ENCODE results near the gene TSC22D1. TPM values are rescaled to one million over a fixed set of nuclear protein-coding genes. Genes with fewer than 3 reads are reported as not detected.
"Not testable (repeated sequence)": the region's sequence is repeated elsewhere in the genome, so short reads cannot be mapped to it uniquely, and the experiment has no call there.

The TSC22D1 gene
- 73.5 TPM for polyA plus RNA-seq (ENCODE audit: insufficient read length)

DNA sequence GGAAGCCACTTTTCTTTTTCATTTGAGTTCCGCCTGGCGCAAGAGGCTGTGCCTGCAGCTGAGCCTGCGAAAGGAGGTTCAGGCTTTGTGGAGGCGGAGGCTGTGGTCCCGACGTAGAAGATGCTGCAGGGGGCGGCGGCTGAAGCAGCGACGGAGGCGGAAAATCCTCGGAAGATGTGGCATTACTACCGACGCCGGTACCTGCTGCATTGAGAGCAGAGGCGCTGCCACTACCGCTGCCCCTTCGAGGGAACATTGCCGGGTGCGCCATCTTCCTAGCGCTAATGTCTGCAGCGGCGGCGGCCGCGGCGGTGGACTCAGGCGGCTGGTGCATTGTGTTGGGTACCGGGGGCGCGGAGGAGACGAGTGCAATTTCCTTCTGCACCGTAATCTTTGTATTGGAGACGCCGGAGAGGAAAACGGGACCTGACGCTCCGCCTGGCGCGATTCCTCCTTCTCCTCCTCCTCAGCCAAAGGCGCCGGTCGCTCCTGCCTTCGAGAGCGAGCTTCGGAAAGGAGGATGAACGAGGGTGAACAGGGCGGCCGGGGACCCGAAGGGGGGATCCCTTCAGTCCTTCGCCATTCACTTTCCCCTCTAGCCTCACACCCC is at the start of gene TSC22D1:
Gene TSC22D1 (minus strand): TSS at position 590 of the 610 bp plus-strand sequence. CDS start 256 bp downstream, at position 334.
- DNase-seq (ENCODE audit: low read depth): no peak

DNA sequence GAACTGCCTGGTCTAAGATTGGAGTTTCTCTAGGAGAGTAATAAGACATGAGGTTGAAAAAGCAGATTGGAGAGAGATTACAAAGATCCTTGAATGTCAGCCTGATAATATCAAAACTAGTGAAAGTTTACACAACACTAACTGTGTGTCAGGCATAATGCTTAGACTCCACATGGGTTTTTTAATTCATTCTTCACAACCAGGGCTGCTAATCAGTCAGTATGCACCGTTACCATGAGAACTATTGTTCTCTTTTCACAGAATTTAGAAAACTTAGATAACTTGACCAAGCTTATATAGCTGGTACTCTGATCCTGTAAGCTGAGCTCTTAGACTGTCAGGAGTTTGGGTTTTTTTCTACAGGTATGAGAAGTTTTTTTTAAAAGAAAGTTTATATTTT is 46.6 kb upstream of the TSC22D1 start:
- DNase-seq (ENCODE audit: low read depth): no peak

DNA sequence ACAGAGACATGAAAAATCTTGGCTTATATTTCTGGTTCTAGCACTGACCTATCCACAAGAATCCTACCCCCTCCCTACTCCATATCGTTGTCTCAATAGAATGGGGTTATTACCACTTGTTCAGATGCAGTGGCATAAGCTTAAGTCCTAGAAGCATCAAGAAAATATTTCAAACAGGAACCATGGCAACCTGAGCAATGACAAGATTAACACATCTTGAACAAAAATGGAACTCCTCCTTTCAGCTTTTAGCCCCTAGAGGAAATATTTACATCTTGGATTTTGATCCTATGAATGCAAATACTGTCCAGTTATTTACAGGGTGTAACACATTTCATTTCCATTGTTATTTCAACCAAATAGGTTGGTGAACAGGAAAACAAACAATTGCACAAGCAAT is 46.1 kb upstream of the TSC22D1 start:
- no peak for DNase-seq (ENCODE audit: low read depth)

DNA sequence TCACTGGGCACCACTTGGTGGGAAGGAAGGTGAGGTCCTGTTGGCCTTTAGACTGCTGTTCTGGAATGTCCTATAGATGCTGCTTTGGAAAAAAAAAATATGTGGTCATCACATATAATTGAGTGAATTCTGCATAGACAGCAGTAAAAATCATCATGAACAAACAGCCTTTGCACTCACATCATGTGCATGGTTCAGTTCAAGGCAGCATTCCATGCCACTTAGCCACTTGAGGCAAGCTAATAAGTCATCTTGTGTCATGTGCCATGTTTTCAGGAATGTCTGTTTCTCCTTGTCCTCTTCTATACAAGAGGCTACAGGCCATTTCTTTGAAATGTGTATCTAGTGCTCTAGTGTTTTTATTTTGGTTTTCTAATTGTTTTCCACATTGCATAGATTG is 43.9 kb upstream of the TSC22D1 start:
- DNase-seq (ENCODE audit: low read depth): no peak

DNA sequence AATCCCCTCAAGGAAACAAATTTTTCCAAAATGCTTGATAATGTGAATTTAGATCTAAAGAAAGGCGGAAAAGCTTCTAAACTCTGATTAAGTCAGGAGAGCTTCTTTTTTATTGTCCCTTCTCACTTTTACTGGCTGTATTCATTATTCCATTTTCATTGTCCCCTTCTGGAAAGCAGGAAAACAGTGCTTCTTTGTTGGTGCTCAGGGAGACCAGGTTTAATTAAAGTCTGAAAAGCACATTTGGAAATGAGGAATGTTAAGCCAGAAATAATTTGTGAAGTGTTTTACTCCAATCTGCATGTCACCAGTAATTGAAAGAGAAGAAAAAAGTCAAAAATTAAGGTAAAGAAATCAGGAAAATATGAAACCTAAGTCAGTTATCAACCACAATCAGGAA is 43.5 kb upstream of the TSC22D1 start:
- no peak for DNase-seq (ENCODE audit: low read depth)

DNA sequence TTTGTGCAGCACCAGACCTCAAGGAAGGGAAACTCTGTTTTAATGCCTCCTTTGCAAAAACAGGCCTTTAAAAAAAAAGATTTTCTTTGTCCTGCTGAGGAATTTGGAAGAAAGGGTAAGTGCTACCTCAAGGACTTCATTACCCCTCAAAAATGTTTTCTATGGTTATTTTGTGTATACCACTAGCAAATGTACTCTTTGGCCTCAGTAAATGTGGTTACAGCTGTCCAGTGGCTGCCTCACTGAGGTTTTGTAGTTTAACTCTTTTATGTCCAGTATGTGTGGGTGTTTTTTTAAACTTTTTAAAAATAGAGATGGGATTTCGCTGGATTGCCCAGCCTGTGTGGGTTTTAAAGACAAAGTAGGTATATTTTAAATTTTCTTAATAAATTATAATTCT is 42.2 kb upstream of the TSC22D1 start:
- DNase-seq (ENCODE audit: low read depth): no peak

DNA sequence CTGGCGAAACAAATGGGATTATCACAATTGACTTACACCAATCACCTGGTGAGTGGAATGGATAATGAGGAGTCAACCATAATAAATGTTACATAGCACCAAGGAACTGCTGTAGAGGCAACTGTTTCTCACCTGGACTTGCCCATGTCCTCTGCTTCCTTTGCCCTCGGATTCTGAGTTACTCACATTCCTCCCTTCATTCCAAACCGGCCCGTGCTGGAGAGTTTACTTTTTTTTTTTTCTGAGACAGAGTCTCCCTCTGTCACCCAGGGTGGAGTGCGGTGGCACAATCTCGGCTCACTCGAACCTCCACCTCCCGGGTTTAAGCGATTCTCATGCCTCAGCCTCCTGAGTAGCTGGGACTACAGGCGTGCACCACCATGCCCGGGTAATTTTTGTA is 41.5 kb upstream of the TSC22D1 start:
- no peak for DNase-seq (ENCODE audit: low read depth)

DNA sequence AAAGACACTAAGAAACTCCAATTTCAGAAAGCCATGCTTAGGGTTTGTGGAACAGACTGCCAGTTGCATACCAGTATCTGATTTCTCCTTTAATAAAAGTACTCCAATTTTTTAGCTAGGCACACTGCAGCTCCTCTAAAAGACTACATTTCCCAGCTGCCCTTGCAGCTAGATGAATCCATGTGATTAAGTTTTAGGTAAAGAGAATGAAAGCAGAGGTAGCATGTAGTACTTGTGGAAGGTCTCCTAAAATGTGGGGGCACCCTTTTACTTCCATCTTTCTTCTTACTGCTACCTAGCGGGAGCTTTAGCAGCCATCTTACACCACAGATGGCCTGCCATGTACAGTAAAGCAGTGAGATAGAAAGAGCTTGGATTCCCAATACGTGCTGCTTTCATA is 33.0 kb upstream of the TSC22D1 start:
- no peak for DNase-seq (ENCODE audit: low read depth)

DNA sequence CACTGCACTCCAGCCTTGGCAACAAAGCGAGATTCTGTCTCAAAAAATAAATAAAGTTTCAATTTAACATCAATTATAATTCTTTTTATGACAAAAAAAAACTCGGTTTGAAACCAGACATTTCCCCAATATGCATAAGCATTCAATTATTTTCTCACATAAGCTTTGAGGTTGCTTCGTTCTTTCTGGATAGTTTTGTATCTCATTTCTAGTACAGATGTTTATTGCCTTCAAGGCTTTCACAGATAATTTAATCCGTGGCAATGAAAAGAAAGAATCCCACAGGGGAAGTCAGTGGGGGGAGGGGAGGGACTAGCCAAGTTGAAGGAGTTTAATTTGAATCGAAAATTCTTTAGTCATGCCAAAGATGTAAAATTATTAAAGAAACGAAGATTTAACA is 29.6 kb upstream of the TSC22D1 start:
- no peak for DNase-seq (ENCODE audit: low read depth)

DNA sequence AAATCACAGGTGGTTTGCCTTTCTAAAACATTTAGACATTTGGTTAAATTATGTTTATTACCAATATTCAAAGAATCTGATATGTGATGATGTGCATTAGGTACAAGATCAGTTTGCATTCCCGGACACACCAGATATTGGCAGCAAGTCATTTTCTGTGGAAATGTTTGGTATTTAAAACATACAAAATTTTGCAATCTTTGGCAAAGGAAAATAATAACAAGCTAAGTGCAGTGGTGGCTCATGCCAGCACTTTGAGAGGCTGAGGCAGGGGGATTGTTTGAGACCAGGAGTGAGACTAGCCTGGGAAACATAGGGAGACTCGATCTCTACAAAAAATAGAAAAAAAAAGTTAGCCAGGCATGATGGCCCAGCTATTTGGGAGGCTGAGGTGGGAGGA is 29.1 kb upstream of the TSC22D1 start:
- no peak for DNase-seq (ENCODE audit: low read depth)

DNA sequence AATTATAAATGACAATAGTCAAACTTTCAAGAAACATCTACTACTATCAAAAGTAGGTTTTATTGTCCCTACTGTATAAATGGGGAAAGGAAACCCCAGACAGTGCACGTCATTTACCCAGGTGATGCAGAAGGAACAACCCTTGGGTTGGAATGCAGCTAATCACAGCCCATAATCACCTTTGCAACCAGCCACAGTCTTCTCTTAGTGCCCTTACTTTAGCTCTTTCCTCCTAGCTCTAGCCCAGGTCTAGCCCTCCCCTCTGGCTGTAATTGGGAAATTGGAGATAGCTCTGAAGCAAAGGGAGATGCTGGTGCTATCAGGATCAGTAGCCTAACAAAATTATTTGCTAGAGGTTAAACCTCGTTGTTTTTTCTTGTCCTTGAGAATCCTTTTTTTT is 25.5 kb upstream of the TSC22D1 start:
- no peak for DNase-seq (ENCODE audit: low read depth)

DNA sequence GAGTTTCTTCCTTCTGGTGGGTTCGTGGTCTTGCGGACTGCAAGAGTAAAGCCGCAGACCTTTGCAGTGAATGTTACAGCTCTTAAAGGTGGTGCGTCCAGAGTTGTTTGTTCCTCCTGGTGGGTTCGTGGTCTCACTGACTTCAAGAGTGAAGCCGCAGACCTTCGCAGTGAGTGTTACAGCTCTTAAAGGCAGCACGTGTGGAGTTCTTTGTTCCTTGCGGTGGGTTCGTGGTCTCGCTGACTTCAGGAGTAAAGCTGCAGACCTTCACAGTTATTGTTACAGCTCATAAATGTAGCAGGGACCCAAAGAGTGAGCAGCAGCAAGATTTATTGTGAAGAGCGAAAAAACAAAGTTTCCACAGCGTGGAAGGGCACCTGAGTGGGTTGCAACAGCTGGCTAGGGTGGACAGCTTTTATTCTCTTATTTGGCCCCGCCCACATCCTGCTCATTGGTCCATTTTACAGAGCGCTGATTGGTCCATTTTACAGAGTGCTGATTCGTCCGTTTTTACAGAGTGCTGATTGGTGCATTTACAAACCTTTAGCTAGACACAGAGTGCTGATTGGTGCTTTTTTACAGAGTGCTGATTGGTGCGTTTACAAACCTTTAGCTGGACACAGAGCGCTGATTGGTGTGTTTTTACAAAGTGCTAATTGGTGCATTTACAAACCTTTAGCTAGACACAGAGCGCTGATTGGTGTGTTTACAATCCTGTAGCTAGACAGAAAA is 17.9 kb upstream of the TSC22D1 start:
- DNase-seq (ENCODE audit: low read depth): not testable (repeated sequence)

DNA sequence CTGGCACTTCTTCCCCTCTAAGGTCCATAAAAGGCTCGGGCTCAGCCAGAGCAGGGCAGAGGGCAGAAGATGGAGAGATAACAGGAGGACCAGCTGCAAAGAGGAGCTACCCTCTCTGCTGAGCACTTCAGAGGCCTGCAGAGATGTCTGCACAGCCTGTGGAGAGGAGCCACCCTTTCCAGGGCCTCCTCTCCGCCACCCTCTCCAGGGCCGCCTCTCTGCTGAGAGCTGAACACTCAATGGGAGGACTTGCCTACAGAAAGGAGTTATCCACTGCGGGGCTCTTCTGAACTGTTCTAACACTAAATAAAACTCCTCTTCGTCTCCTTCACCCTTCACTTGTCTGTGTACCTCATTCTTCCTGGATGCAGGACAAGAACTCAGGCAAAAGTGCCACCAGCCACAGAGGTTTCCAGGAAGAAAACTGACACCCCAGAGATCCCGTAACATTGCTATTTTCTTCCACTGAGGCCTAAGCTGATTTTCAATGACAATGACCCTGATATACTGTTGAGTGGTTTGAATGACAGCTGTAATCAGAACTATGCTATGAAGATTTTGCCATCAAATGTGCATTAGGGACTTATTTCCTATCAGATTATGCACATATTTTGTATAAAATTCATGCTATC is 16.2 kb upstream of the TSC22D1 start:
- no peak for DNase-seq (ENCODE audit: low read depth)

DNA sequence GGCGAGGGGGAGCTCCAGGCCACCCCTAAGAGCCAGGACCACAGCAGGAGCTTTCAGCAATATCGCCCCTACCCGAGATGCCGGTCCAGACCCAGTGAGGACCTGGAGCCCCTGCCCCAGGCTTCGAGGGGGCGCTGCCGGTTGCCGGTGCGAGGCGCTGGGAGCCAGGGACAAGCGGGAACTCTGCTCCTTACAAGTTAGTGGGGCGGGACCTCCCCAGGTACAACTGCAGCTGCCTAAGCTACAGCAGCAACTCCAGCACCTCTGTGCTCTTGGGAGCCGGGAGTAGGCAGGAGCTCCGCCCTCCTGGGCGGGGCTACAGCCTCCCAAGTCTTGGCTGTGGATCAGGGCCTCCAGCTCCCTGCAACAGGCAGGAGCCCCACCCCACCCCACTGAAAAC is 15.2 kb upstream of the TSC22D1 start:
- no peak for DNase-seq (ENCODE audit: low read depth)

DNA sequence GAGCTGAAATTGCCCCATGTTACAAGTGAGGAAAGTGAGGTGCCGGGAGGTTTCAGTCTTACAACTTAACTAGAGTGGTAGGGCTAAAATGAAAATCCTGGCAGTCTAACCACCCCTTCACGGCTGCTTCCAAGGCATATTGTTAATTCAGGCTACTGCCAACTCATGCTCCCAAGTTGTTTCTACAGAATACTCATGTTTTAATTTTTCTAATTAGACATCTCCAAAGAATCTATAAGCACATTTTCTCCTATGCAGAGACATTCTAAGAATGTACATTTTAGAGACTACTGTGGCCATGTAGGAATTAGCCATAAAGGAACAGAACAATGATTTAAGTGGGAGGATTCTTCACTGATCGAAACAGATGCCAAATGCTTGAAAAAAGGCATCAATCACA is 7.0 kb upstream of the TSC22D1 start:
- DNase-seq (ENCODE audit: low read depth): no peak

DNA sequence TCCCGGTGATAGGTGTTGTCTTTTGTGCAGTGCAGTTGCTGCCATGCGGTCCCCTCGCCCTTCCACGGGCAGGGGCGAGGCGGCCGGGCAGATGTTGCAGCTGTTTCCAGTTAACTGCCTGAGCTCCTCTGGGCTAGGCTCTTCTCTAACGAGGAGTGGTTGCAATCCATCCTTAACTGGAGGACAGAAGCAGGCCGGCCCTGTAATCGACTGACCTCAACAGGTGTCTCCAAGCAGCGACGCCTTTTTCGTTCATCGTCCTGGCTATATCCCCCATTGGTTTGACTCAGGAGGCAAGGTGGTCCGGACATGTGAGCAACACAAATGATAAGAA is 1.9 kb upstream of the TSC22D1 start:
- DNase-seq (ENCODE audit: low read depth): no peak

DNA sequence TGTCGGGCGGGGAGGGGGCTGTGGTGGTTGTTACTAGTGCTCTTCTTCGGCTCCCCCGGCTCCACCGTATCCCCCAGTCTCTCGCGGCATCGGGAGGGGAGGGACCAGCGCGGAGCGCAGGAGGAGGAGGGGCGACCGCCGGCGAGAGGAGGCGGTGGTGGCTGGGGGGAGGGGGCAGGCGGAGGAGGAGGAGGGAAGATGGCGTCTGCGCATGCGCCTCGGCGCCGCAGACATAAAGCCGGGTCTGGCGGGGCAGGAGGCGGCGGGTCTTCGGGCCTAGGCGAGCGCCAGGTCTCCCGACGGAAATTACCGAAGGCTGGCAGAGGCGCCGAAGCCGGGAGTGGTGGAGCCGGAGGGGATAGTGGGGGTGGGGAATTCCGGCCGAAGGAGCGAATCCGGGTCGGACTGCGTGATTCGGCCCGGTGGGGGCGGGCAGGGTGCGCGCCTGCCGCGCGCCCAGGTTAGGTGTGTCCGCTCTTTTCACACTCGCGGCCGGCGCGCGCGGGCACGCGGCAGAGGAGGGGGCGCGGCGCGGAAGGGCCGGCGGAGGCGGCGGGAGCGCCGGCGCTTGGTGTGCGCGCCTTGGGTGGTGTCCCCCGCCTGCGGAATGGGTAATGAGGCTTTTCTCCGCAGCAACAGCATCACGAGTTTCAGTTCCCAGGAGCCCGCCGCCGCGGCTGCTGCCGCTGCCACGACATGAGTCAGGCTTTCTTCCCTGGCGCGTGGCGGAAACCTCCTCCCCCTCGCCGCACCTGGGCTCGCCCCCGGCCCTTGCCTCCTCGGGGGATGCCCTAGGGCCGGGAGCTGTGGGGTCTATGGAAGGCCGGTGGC is 1.3 kb upstream of the TSC22D1 start:
- DNase-seq (ENCODE audit: low read depth): peak; percentile 90

DNA sequence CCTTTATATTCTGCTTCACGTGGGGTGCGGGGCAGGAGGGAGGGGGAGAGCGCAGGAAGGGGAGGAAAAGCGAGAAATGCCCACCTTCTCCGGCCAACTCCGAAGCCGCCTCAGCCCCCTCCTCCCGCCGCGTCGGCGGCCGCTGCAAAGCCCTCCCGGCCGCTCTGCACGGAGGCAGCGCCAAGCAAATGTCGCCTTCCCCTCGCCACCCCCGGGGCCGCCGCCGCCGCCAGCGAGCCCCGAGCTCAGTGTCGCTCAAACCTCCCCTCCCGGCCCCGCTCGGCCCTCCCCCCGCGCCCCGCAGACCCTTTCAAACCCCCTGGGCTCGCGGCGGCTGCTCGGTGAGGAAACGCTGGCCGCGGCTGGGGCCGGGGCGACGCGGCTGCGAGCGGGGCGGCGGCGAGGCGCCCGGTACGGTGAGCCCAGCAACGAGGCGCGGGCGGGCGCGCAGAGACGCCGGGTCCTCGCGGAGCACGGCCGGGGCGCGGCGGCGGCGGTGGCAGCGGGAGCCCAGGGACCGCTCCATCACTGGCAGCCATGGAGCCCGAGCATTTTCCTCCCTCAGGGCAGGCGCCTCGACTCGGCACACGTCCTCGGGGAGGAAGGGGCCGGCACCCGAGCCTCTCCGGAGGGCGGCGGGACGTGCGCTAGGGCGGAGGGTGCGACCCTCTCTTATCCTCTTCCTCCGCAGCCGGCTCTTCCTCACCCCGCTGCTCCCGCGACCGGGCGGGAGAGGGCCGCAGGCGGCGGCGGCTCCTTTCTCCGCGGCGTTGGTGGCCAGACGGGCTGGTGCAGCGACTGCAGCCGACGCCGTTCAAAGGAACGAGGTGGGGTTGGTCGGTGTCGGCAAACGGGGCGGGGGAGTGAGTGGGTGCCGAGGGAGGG is 463 bp upstream of the TSC22D1 start:
- DNase-seq (ENCODE audit: low read depth): no peak

DNA sequence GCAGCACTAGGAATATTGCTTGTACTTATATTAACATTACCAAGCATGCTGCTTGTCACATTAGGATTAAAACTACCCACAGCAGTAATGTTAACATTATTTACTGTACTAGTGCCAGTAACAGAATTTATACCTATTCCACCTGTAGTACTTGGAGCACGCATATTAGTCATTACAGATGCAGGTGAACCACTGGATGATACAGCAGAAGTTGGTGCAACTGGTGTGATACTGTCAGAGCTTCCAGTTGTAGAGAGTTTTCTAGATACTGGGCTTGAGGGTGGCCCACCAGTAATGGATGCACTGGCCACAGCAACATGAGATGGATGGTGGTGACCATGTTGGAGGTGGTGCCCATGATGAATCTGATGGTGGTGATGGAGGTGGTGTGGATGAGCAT is 1.1 kb downstream of the TSC22D1 start:
- no peak for DNase-seq (ENCODE audit: low read depth)

DNA sequence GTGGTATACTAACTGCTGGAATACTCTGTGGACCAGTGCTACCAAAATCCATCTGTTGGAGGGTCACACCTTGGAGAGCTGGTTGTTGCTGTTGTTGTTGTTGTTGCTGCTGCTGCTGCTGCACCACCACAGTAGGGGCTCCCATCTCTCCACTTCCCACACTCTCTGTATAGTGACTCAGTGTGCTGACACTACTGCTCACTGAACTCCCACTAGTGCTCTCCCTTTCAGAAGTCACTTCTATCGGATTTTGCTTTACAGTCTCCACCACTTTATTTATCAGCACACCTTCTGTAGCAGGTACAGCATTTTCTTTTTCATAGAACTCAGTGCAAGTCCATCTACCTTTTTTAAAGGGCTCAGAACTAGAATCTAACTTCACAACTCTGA is 1.7 kb downstream of the TSC22D1 start:
- no peak for DNase-seq (ENCODE audit: low read depth)

DNA sequence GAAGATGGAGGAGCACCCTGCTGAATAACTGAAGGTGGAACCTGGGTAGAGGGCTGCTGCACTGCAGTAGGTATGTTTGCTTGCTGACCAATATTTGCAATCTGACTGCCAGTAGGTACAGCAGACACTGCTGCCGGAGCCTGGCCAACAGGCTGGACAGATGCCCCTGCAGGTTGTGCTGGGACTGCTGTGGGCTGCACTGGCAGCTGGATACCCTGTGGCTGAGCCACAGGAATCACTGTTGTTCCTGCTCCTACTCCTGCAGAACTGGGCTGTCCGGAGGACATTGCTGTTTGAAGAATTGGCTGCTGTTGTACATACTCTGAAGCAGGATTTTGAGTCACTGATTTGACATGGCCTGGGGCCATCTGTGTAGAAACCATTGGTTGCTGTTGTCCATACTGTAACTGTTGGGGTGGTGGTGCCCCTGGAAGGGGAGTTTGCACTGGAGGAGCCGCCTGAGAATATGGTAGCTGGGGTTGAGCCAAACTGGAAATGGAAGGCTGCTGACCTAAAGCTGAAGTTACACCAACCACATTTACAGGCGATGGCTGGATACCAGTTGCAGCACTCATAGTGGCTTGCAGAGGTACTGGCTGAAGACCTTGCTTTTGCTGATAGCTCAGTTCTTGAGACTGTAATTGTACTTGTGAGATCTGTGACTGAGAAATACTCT is 2.2 kb downstream of the TSC22D1 start:
- DNase-seq (ENCODE audit: low read depth): no peak
